WTC11 (cell line): ENCODE measurements around the gene FKBP5. TPM values are rescaled to one million over a fixed set of nuclear protein-coding genes. Genes with fewer than 3 reads are reported as not detected.
A peak's percentile ranks its signal among the peaks of the same experiment; 100 is the strongest.
"Not testable (repeated sequence)": the region's sequence is repeated elsewhere in the genome, so short reads cannot be mapped to it uniquely, and the experiment has no call there.

Experiments
- ATAC-seq: fragments of 200-7000 bp; cut with Tn5 transposase; 2 replicates; pipeline ENCODE4 v1.10.0; 2021; ENCODE audit warnings: mild to moderate bottlenecking, moderate library complexity
- CTCF ChIA-PET: fragments of 300-600 bp; sonication (Branson Sonifier 250); formaldehyde crosslinking; loops from one replicate; lab custom pipeline; 2021; ENCODE audit warnings: antibody characterized with exemption; lab: Charles Lee
- POLR2A ChIA-PET: fragments of 350-600 bp; sonication (Branson Sonifier 250); formaldehyde crosslinking; loops from one replicate; lab custom pipeline; 2021; ENCODE audit warnings: antibody characterized with exemption; lab: Charles Lee
- DNase-seq: peaks from one replicate; pipeline ENCODE4 v3.0.0; 2021; ENCODE audit warnings: low spot score
- H3K27ac Mint-ChIP-seq: 2 replicates; pipeline ENCODE4 v1.8.0; 2021; ENCODE audit warnings: mixed read lengths
- H3K27me3 Mint-ChIP-seq: 2 replicates; pipeline ENCODE4 v1.8.0; 2021; ENCODE audit warnings: low read depth, mild to moderate bottlenecking, moderate library complexity, mixed read lengths
- H3K36me3 Mint-ChIP-seq: 2 replicates; pipeline ENCODE4 v1.8.0; 2021; ENCODE audit warnings: mixed read lengths
- H3K4me1 Mint-ChIP-seq: 2 replicates; pipeline ENCODE4 v1.8.0; 2022; ENCODE audit warnings: mixed read lengths
- H3K4me3 Mint-ChIP-seq: 2 replicates; pipeline ENCODE4 v1.8.0; 2021; ENCODE audit warnings: mild to moderate bottlenecking, moderate library complexity, mixed read lengths
- H3K9me3 Mint-ChIP-seq: 2 replicates; pipeline ENCODE4 v1.8.0; 2021; ENCODE audit warnings: mixed read lengths
- CBFB ChIP-seq: sonication (generic); formaldehyde crosslinking; IDR thresholded peaks from 2 replicates; pipeline ENCODE4 v1.8.1; 2022; ENCODE audit warnings: mild to moderate bottlenecking, low read depth, missing genetic modification reagents
- ETV6 ChIP-seq: sonication (generic); formaldehyde crosslinking; IDR thresholded peaks from 2 replicates; pipeline ENCODE4 v1.8.1; 2022; ENCODE audit warnings: mild to moderate bottlenecking, missing genetic modification reagents
- FOXJ3 ChIP-seq: sonication (generic); formaldehyde crosslinking; IDR thresholded peaks from 2 replicates; pipeline ENCODE4 v1.9.0; 2021; ENCODE audit warnings: missing genetic modification reagents, mild to moderate bottlenecking, borderline replicate concordance
- FOXP4 ChIP-seq: sonication (generic); formaldehyde crosslinking; IDR thresholded peaks from 2 replicates; pipeline ENCODE4 v1.8.0; 2022; ENCODE audit warnings: mild to moderate bottlenecking, missing genetic modification reagents
- GRHL2 ChIP-seq: fragments of 250-450 bp; sonication (Bioruptor Pico); IDR thresholded peaks from 2 replicates; pipeline ENCODE4 v1.8.0; 2022; ENCODE audit warnings: mild to moderate bottlenecking, moderate library complexity; ENCODE audit not compliant: insufficient replicate concordance, severe bottlenecking
- IRF2 ChIP-seq: sonication (generic); formaldehyde crosslinking; IDR thresholded peaks from 2 replicates; pipeline ENCODE4 v1.8.0; 2022; ENCODE audit warnings: low read depth, missing genetic modification reagents, borderline replicate concordance
- NR2C2 ChIP-seq: sonication (generic); formaldehyde crosslinking; IDR thresholded peaks from 2 replicates; pipeline ENCODE4 v1.8.0; 2022; ENCODE audit warnings: mild to moderate bottlenecking, missing genetic modification reagents
- NR3C1 ChIP-seq: sonication (generic); formaldehyde crosslinking; conservative IDR thresholded peaks from 2 replicates; pipeline ENCODE4 v1.8.1; 2023; ENCODE audit warnings: low read depth, mild to moderate bottlenecking, missing genetic modification reagents
- SP1 ChIP-seq: sonication (generic); formaldehyde crosslinking; conservative IDR thresholded peaks from 2 replicates; pipeline ENCODE4 v1.8.1; 2022; ENCODE audit warnings: missing genetic modification reagents
- TCF7 ChIP-seq: sonication (generic); formaldehyde crosslinking; IDR thresholded peaks from 2 replicates; pipeline ENCODE4 v1.8.0; 2022; ENCODE audit warnings: mild to moderate bottlenecking, low read depth, missing genetic modification reagents, moderate library complexity
- TEAD1 ChIP-seq: sonication (generic); formaldehyde crosslinking; IDR thresholded peaks from 2 replicates; pipeline ENCODE4 v1.8.0; 2022; ENCODE audit warnings: mild to moderate bottlenecking, missing genetic modification reagents
- ZNF263 ChIP-seq: sonication (generic); formaldehyde crosslinking; IDR thresholded peaks from 2 replicates; pipeline ENCODE4 v1.8.1; 2022; ENCODE audit warnings: low read depth, mild to moderate bottlenecking, moderate library complexity, missing genetic modification reagents
- total RNA-seq: library from RNA; stranded (reverse); gene quantifications from 3 replicates; pipeline ENCODE4 v1.2.3, GENCODE V29; 2021

Gene FKBP5
- total RNA-seq, 1 experiment from 2014 or later: 27.2 TPM

DNA sequence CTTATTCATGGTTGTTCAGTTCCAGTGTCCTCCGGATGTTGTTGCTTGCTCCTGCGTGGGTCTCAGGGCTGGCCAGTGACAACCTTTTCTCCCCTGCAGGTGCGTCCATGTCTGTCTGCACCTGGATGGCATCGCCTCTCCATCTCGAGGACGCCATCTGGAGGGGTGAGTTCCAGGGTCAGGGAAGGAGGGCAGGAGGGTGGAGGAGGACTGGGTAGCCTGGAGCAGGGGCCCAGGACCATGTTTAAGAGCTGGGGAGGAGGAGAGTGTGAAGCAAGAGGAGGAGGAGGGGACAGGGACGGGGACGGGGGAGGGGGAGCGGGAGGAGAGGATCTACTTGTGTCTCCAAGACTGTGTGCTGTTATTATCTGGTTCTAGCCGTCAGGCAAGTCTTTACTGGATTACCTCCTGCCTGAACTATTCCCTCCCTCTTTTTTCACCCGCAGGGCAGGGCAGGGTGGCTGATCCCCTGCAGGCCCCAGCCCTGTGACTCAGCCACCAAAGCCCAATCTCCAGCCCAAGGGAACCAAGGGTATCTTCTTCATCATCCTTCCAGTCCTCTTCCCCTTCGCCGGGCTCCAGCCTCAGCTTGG, 143.8 kb downstream of the FKBP5 start:
- Mint-ChIP-seq H3K27ac (no peak overlapping the region), H3K4me3 (no peak overlapping the region), H3K4me1 (peaks cover 25% of the 10 kb centered on the region), H3K36me3 (no peaks in the 10 kb centered on the region), H3K9me3 (no peaks in the 10 kb centered on the region), H3K27me3 (no peaks in the 10 kb centered on the region)
- TF ChIP-seq ZNF263 (CRISPR knock-in tag) (0 out of 2 replicates have a peak, but pooled peaks have one; percentile 38), NR2C2 (CRISPR knock-in tag) (no peak)
- POLR2A ChIA-PET: no interaction called here
- DNase-seq: no peak
- CTCF ChIA-PET: interaction anchor here (1.0 to 10.9 kb wide), 4 partner anchors 9 to 24 kb away, joined by 3 to 88 read pairs (median 4); no protein-coding TSS in a partner anchor
- ATAC-seq: peak; percentile 43

DNA sequence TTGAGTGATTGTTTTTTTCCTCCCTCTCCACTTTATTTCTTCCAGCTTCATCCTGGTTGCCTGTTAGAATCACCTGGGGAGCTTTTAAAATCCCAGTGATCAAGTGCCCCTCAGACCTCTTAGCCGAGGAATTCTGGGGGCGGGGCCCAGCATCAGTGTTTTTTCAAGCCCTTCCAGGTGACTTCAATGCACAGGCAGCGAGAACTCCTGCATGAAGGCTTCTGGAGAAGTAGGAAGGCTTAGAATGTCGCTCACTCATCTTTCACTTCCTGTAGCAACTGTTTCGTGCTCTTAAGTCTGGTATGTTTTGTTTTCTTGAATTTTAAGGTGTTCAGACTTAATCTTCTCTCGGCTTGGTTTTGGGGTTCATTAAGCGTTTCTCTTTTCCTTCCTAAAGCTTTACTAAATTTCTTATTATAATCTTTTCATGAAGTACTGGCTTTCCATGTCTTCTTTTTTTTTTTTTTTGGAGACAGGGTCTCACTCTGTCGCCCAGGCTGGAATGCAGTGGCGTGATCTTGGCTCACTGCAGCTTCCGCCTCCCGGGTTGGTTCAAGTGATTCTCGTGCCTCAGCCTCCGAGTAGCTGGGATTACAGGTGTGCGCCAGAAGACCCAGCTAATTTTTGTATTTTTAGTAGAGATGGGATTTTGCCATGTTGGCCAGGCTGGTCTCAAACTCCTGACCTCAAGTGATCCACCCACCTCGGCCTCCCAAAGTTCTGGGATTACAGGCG, 145.1 kb downstream of the FKBP5 start:
- no peak overlapping the region for H3K4me3 Mint-ChIP-seq
- no peaks in the 10 kb centered on the region for H3K9me3 Mint-ChIP-seq
- ChIA-PET CTCF (interaction anchor here (1.0 to 10.9 kb wide), 6 partner anchors 7 to 193 kb away, joined by 3 to 88 read pairs (median 4); no protein-coding TSS in a partner anchor), POLR2A (interaction anchor here (0.5 to 0.7 kb wide), 3 partner anchors 9 to 452 kb away, joined by 3 to 9 read pairs (median 5); no protein-coding TSS in a partner anchor)
- H3K36me3 Mint-ChIP-seq: no peaks in the 10 kb centered on the region
- no peaks in the 10 kb centered on the region for H3K27me3 Mint-ChIP-seq
- DNase-seq: peak; percentile 72
- H3K4me1 Mint-ChIP-seq: peaks cover 25% of the 10 kb centered on the region
- TF ChIP-seq NR3C1 (CRISPR knock-in tag) (no peak), NR2C2 (CRISPR knock-in tag) (peak; percentile 53; the same call in 1 of the 2 replicates)
- ATAC-seq: peak; percentile 91
- H3K27ac Mint-ChIP-seq: peak overlapping the region; percentile 9

GRCh38 chr6:35541836-35542235, 146.9 kb downstream of the FKBP5 start:
- ATAC-seq: no peak
- no peak for DNase-seq
- TF ChIP-seq SP1 (CRISPR knock-in tag) (no peak), ETV6 (no peak), CBFB (CRISPR knock-in tag) (no peak), IRF2 (CRISPR knock-in tag) (no peak), FOXP4 (CRISPR knock-in tag) (no peak), ZNF263 (CRISPR knock-in tag) (no peak), TCF7 (CRISPR knock-in tag) (no peak)
- no peak overlapping the region for H3K4me3 Mint-ChIP-seq
- H3K27me3 Mint-ChIP-seq: no peaks in the 10 kb centered on the region
- ChIA-PET POLR2A (no interaction called here), CTCF (interaction anchor here (1.0 to 10.9 kb wide), 3 partner anchors 10 to 34 kb away, joined by 3 to 88 read pairs (median 36); no protein-coding TSS in a partner anchor)
- no peaks in the 10 kb centered on the region for H3K9me3 Mint-ChIP-seq
- H3K27ac Mint-ChIP-seq: no peak overlapping the region
- no peaks in the 10 kb centered on the region for H3K36me3 Mint-ChIP-seq
- peaks cover 25% of the 10 kb centered on the region for H3K4me1 Mint-ChIP-seq

- Mint-ChIP-seq H3K4me1 (peaks cover 30% of the 10 kb centered on the region), H3K27ac (no peak overlapping the region), H3K36me3 (no peaks in the 10 kb centered on the region), H3K9me3 (no peaks in the 10 kb centered on the region), H3K4me3 (no peak overlapping the region)
- ChIA-PET POLR2A (no interaction called here), CTCF (interaction anchor here (1.2 to 10.9 kb wide), 3 partner anchors 13 to 17 kb away, joined by 5 to 88 read pairs (median 5); no protein-coding TSS in a partner anchor)
- ATAC-seq: no peak
- TF ChIP-seq TEAD1 (no peak), FOXJ3 (no peak), GRHL2 (CRISPR knock-in tag) (no peak)
- TF ChIP-seq, all 79 proteins: peak for 0
- H3K27me3 Mint-ChIP-seq: no peaks in the 10 kb centered on the region
- DNase-seq: no peak
These were observed 149.5 kb downstream of the FKBP5 start for GRCh38 chr6:35539223-35539622.

- H3K27me3 Mint-ChIP-seq, ATAC-seq, H3K36me3 Mint-ChIP-seq, H3K27ac Mint-ChIP-seq, H3K4me3 Mint-ChIP-seq, POLR2A ChIA-PET, DNase-seq, H3K9me3 Mint-ChIP-seq: not testable (repeated sequence)
- H3K4me1 Mint-ChIP-seq: peaks cover 26% of the 10 kb centered on the region
- CTCF ChIA-PET: interaction anchor here (1.5 to 4.4 kb wide), 4 partner anchors 9 to 17 kb away, joined by 4 to 46 read pairs (median 16); no protein-coding TSS in a partner anchor
These were observed 152.9 kb downstream of the FKBP5 start for GRCh38 chr6:35535847-35536246.
